ENCODE data around the gene PTPRG.

GRCh38 chr3:61673651-61674050 is 112.3 kb downstream of the PTPRG start:
- TF ChIP-seq SIN3A (IDR thresholded peaks at IDR 0.05; ENCODE audit: low read depth, low read length) (no peak), POLR2AphosphoS5 (IDR thresholded peaks at IDR 0.05; ENCODE audit: low read length) (no peak), CREB1 (IDR thresholded peaks at IDR 0.05; ENCODE audit: low read depth) (no peak), NRF1 (conservative IDR thresholded peaks at IDR 0.05; ENCODE audit: low read depth, low read length) (no peak), YY1 (IDR thresholded peaks at IDR 0.05; ENCODE audit: low read depth, low read length) (no peak), RAD51 (IDR thresholded peaks at IDR 0.05) (no peak)
- TF ChIP-seq, protein P1, sequence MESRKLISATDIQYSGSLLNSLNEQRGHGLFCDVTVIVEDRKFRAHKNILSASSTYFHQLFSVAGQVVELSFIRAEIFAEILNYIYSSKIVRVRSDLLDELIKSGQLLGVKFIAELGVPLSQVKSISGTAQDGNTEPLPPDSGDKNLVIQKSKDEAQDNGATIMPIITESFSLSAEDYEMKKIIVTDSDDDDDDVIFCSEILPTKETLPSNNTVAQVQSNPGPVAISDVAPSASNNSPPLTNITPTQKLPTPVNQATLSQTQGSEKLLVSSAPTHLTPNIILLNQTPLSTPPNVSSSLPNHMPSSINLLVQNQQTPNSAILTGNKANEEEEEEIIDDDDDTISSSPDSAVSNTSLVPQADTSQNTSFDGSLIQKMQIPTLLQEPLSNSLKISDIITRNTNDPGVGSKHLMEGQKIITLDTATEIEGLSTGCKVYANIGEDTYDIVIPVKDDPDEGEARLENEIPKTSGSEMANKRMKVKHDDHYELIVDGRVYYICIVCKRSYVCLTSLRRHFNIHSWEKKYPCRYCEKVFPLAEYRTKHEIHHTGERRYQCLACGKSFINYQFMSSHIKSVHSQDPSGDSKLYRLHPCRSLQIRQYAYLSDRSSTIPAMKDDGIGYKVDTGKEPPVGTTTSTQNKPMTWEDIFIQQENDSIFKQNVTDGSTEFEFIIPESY (IDR thresholded peaks at IDR 0.05), result no peak
- TF ChIP-seq, protein P2, sequence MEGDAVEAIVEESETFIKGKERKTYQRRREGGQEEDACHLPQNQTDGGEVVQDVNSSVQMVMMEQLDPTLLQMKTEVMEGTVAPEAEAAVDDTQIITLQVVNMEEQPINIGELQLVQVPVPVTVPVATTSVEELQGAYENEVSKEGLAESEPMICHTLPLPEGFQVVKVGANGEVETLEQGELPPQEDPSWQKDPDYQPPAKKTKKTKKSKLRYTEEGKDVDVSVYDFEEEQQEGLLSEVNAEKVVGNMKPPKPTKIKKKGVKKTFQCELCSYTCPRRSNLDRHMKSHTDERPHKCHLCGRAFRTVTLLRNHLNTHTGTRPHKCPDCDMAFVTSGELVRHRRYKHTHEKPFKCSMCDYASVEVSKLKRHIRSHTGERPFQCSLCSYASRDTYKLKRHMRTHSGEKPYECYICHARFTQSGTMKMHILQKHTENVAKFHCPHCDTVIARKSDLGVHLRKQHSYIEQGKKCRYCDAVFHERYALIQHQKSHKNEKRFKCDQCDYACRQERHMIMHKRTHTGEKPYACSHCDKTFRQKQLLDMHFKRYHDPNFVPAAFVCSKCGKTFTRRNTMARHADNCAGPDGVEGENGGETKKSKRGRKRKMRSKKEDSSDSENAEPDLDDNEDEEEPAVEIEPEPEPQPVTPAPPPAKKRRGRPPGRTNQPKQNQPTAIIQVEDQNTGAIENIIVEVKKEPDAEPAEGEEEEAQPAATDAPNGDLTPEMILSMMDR (IDR thresholded peaks at IDR 0.05 in 2 of 3, conservative IDR thresholded peaks at IDR 0.05 in 1 of 3; ENCODE audit: control insufficient read depth in 2 of 3, extremely low read depth in 1 of 3, insufficient read depth in 1 of 3, low read depth in 3 of 3, low read length in 3 of 3), result no peak
